Testis (tissue), 3 donors: ENCODE data around the gene KATNAL1. TPM values are rescaled to one million over a fixed set of nuclear protein-coding genes. Genes with fewer than 3 reads are reported as not detected.

Experiments used
- DNase-seq: peaks from one replicate; pipeline ENCODE4 v3.0.0-alpha.2; 2019
- H3K27ac ChIP-seq, 2 donors: fragments of 200-600 bp; sonication (generic); one replicate each; pipeline ENCODE4 v1.5.1; 2019
- H3K27me3 ChIP-seq: fragments of 200-600 bp; sonication (generic); one replicate; pipeline ENCODE4 v1.5.1; 2019
- H3K36me3 ChIP-seq: fragments of 200-600 bp; sonication (generic); one replicate; pipeline ENCODE4 v1.5.1; 2017; ENCODE audit warnings: low read depth; ENCODE audit errors: missing control alignments
- H3K4me1 ChIP-seq: fragments of 200-600 bp; sonication (generic); one replicate; pipeline ENCODE4 v1.5.1; 2019
- H3K4me3 ChIP-seq, 2 donors: fragments of 200-600 bp; sonication (generic); one replicate each; pipeline ENCODE4 v1.5.1; 2017 to 2019
- H3K9me3 ChIP-seq: fragments of 200-600 bp; sonication (generic); one replicate; pipeline ENCODE4 v1.5.1; 2017
- POLR2A ChIP-seq: fragments of 450-650 bp; IDR thresholded peaks from one replicate; pipeline ENCODE4 v1.6.1; 2017; ENCODE audit warnings: antibody characterized with exemption, mild to moderate bottlenecking, moderate library complexity
- WGBS, 2 donors: methylation state at CpG; one replicate each; pipeline ENCODE4 v1.1.5; 2018; 5-methylcytosine and 5-hydroxymethylcytosine counted together
- intact Hi-C: fragments of 100-400 bp; cut with DNase I; formaldehyde crosslinking; loops from one replicate; pipeline ENCODE4 v1.15.1; 2023; ENCODE audit warnings: low total_unique reads
- polyA plus RNA-seq: library from polyadenylated mRNA; stranded (reverse); fragments of 350-450 nt; fragmentation: Illumina TruSeq; extraction: RNeasy Lipid Tissue Mini Kit (QIAGEN cat#74804); gene quantifications from one replicate; pipeline ENCODE4 v1.2.3, GENCODE V29; 2014; ENCODE audit warnings: low read depth, low replicate concordance; ENCODE audit not compliant: insufficient read depth
- total RNA-seq, 2 donors: library from RNA; depleted of rRNA; stranded (reverse); fragments of >200 nt; gene quantifications; one replicate each; pipeline ENCODE4 v1.2.3, GENCODE V29; 2016
- TF ChIP-seq, protein P1 (sequence below), 3 experiments: fragments of 450-650 bp in 2 of 3; fragments of 200-600 bp in 1 of 3; sonication (generic) in 1 of 3; IDR thresholded peaks; one replicate each; pipeline ENCODE4 v1.5.1; 2016 to 2019; ENCODE audit warnings: antibody characterized with exemption in 3 of 3, mild to moderate bottlenecking in 2 of 3, moderate library complexity in 1 of 3

Gene KATNAL1
- total and polyA plus RNA-seq, 3 donors from 2014 or later, result 19.0 to 40.5 (median 20.1) TPM

DNA sequence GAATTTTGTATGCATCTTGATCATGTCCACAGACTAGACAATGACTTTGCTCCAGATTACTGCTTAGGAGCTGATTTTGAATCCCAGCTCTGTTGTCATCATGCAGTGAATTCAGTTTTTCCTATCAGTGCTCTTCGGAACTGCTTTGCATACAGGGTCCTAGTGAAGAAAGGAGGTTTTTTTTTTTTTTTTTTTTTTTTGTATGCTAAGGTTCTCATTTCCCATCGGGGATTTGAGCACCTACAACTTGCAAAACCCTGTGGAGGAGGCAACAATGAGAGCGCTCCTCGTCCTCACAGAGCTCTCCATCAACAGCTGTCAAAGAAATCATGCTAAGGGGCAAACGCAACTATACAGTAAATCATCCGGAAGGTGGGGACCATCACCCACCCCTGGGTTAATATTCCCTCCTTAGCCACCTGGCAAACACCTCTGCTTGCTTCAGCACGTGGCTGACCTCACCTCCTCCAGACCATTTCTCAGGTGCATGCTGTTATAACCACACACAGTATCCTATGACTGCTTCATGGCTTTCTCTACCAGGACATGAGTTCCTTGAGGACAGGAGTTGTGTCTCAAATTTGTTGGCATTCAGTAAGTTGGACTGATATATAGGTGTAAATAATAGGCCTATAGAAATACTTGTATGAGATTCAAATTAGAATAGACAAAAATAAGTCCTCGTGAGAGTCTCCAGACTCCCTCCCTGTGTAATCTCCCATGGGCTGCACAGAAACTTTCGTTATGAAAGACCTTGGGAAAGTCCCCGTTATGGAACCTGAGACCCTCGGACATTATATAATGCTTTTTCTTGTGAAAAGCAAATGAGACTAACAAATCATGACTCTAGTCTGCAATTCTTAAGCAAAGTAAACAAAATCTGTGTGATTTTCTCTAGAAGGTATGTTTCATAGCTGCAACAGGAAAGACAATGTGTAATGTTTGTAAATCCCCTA is 113.8 kb downstream of the KATNAL1 start:
- no peak overlapping the region for H3K27ac ChIP-seq
- no peaks in the 10 kb centered on the region for H3K4me1 ChIP-seq
- WGBS, 2 donors, result 86 to 88% methylated on average over 11 of the region's 11 CpGs
- no peaks in the 10 kb centered on the region for H3K36me3 ChIP-seq
- no peaks in the 10 kb centered on the region for H3K9me3 ChIP-seq
- no peak for DNase-seq
- H3K27me3 ChIP-seq, result no peaks in the 10 kb centered on the region
- no peak for TF ChIP-seq POLR2A
- TF ChIP-seq, protein P1, sequence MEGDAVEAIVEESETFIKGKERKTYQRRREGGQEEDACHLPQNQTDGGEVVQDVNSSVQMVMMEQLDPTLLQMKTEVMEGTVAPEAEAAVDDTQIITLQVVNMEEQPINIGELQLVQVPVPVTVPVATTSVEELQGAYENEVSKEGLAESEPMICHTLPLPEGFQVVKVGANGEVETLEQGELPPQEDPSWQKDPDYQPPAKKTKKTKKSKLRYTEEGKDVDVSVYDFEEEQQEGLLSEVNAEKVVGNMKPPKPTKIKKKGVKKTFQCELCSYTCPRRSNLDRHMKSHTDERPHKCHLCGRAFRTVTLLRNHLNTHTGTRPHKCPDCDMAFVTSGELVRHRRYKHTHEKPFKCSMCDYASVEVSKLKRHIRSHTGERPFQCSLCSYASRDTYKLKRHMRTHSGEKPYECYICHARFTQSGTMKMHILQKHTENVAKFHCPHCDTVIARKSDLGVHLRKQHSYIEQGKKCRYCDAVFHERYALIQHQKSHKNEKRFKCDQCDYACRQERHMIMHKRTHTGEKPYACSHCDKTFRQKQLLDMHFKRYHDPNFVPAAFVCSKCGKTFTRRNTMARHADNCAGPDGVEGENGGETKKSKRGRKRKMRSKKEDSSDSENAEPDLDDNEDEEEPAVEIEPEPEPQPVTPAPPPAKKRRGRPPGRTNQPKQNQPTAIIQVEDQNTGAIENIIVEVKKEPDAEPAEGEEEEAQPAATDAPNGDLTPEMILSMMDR (IDR thresholded peaks at IDR 0.05), result no peak
- intact Hi-C loops, result no loop called here
- no peak overlapping the region for H3K4me3 ChIP-seq

DNA sequence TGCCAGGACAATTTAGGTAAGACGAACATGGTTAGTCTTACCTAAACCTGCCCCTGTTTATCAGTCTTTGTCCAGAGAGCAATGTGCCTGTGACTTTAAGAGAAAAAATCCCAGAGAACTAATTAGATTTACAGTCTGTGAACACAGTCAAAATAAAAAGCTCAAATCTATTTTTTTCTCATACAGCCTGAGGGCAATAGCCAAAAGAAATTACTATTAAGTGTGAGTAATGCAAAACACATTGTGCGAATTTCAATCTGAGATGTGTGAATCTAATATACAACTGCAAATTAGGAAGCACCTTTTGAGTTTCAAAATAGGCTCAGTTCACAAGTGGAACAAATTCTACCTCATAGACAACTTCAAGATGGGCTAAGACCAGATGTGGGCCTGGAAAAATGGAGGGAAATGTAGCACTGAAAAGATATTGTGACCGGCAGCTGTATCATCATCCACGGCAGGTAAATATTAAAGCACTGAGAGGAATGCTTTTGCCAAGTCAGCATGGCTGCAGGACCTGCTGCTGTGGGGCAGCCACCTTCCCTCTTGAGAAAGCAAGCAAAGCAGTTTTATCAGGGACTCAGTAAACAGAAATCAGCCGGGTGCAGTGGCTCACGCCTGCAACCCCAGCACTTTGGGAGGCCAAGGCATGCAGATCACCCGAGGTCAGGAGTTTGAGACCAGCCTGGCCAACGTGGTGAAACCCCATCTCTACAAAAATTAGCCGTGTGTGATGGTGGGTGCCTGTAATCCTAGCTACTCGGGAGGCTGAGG is 114.8 kb downstream of the KATNAL1 start:
- Histone ChIP-seq H3K4me3 (no peak overlapping the region), H3K27me3 (no peaks in the 10 kb centered on the region), H3K36me3 (no peaks in the 10 kb centered on the region), H3K27ac (no peak overlapping the region), H3K9me3 (no peaks in the 10 kb centered on the region), H3K4me1 (no peaks in the 10 kb centered on the region)
- WGBS, 2 donors, result 84 to 87% methylated on average over 10 of the region's 10 CpGs
- DNase-seq, result no peak
- TF ChIP-seq POLR2A, result no peak
- TF ChIP-seq, protein P1 (IDR thresholded peaks at IDR 0.05), result no peak
- intact Hi-C loops, result no loop called here

DNA sequence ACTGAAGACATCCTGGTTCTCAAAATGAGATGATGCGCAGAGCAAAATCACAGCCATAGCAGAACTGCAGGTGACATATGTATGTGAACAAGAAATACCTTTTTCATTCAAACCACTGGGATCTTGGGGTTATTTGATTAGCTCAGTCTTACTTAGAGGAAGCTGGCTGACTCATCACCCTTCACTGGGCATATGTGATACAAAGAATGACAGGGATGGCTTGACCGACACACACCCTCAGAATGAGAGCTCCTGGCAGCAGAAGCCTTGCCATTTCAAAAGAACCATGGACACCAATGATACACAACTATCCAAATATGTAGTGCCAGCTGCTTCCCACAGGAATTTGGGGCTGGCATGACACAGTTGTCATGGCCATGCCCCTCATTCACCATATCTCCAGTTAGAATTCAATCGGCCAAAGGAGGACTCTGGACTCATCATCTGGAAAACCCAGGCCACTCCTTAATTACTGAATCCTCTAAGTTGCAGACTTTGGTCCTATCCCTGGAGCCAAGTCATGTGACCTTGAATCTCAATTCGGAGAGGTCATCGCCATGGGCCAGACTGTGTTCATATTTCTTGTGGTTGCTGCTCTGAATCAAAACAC is 115.8 kb downstream of the KATNAL1 start:
- Histone ChIP-seq H3K36me3 (no peaks in the 10 kb centered on the region), H3K9me3 (no peaks in the 10 kb centered on the region), H3K4me1 (no peaks in the 10 kb centered on the region), H3K27ac (no peak overlapping the region), H3K4me3 (no peak overlapping the region), H3K27me3 (no peaks in the 10 kb centered on the region)
- DNase-seq, result no peak
- TF ChIP-seq, protein P1 (IDR thresholded peaks at IDR 0.05), result no peak
- no peak for TF ChIP-seq POLR2A
- 74 to 86% methylated on average over 5 of the region's 5 CpGs for WGBS, 2 donors
- intact Hi-C loops, result no loop called here

DNA sequence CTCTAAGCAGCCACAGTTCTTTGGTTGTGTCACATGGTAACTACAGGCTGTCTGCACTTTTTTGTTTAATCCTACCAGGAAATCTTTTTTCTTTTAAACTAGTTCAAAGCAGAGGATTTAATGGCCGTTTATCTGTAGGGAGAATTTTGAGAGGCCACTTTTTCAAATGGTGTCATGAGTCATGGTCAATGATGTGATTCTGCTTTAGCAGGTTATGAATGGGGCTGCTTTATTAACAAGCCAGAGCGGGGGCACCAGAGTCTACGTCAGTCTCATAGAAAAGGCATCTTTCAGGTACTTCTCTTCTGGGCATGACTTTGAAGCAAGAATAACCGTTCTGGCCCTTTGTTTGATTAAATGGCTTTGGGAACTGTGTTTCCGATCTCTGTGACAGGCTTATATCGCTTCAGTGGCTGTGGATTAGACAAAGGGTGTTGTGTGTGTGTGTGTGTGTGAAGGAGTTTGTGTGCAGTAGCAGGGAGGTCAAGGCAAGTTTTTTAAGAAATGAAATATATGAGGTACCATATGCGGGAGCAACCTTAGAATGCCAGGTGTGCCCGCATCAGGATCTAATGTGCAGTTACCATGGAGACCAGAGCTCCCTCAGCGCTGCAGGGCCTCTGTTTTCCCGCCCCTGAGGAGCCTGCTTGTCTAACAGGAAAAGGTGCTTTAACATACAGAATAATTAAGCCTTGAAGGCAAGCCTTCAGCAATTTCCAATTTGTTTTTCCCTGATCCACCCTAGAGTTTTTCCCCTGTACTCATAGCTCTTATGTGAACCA is 120.5 kb downstream of the KATNAL1 start:
- Histone ChIP-seq H3K27ac (no peak overlapping the region), H3K9me3 (no peaks in the 10 kb centered on the region), H3K4me3 (no peak overlapping the region), H3K4me1 (no peaks in the 10 kb centered on the region), H3K36me3 (no peaks in the 10 kb centered on the region), H3K27me3 (no peaks in the 10 kb centered on the region)
- intact Hi-C loops, result no loop called here
- 61 to 67% methylated on average over 10 of the region's 10 CpGs for WGBS, 2 donors
- DNase-seq, result no peak
- TF ChIP-seq, protein P1 (IDR thresholded peaks at IDR 0.05), result no peak
- TF ChIP-seq POLR2A, result no peak
